Left ventricle myocardium inferior (tissue), 1 donor: ENCODE measurements around the gene NEFH. TPM values are rescaled to one million over a fixed set of nuclear protein-coding genes. Genes with fewer than 3 reads are reported as not detected.

Experiments used
- DNase-seq: peaks from one replicate; pipeline ENCODE4 v3.0.0-alpha.2; 2020
- H3K27ac ChIP-seq: fragments of 200-600 bp; replicated peaks from 2 replicates; pipeline ENCODE4 v1.8.0; 2021
- H3K27me3 ChIP-seq: fragments of 200-600 bp; 2 replicates; pipeline ENCODE4 v1.8.0; 2021; ENCODE audit warnings: low read depth
- H3K36me3 ChIP-seq: fragments of 200-600 bp; 2 replicates; pipeline ENCODE4 v1.8.0; 2021
- H3K4me1 ChIP-seq: fragments of 200-600 bp; 2 replicates; pipeline ENCODE4 v1.8.0; 2021
- H3K4me3 ChIP-seq: fragments of 200-600 bp; 2 replicates; pipeline ENCODE4 v1.8.0; 2021; ENCODE audit warnings: mild to moderate bottlenecking, moderate library complexity
- H3K9me3 ChIP-seq: fragments of 200-600 bp; replicated peaks from 2 replicates; pipeline ENCODE4 v1.8.0; 2021
- intact Hi-C: fragments of 100-400 bp; cut with micrococcal nuclease; formaldehyde crosslinking; loops from one replicate; pipeline ENCODE4 v1.11.0; 2022
- long read RNA-seq: library from polyadenylated mRNA; unstranded; transcript quantifications from one replicate; pipeline ENCODE4 v2.0.0, GENCODE V29; 2021
- total RNA-seq: library from RNA; stranded (reverse); fragmentation: NEBNext Ultra II Directional; extraction: Animal tissue kit (Norgen Biotek cat#: 25700); gene quantifications from one replicate; pipeline ENCODE4 v1.2.1, GENCODE V29; 2021
- TF ChIP-seq, protein P1 (sequence below): fragments of 200-600 bp; IDR thresholded peaks from 2 replicates; pipeline ENCODE4 v1.8.0; 2021; ENCODE audit warnings: antibody characterized with exemption, mild to moderate bottlenecking, borderline replicate concordance
- donor health status: DM: no; HTN: yes; CAD: no; lungs with severe emphysema.

Gene NEFH, protein sequence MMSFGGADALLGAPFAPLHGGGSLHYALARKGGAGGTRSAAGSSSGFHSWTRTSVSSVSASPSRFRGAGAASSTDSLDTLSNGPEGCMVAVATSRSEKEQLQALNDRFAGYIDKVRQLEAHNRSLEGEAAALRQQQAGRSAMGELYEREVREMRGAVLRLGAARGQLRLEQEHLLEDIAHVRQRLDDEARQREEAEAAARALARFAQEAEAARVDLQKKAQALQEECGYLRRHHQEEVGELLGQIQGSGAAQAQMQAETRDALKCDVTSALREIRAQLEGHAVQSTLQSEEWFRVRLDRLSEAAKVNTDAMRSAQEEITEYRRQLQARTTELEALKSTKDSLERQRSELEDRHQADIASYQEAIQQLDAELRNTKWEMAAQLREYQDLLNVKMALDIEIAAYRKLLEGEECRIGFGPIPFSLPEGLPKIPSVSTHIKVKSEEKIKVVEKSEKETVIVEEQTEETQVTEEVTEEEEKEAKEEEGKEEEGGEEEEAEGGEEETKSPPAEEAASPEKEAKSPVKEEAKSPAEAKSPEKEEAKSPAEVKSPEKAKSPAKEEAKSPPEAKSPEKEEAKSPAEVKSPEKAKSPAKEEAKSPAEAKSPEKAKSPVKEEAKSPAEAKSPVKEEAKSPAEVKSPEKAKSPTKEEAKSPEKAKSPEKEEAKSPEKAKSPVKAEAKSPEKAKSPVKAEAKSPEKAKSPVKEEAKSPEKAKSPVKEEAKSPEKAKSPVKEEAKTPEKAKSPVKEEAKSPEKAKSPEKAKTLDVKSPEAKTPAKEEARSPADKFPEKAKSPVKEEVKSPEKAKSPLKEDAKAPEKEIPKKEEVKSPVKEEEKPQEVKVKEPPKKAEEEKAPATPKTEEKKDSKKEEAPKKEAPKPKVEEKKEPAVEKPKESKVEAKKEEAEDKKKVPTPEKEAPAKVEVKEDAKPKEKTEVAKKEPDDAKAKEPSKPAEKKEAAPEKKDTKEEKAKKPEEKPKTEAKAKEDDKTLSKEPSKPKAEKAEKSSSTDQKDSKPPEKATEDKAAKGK
- total RNA-seq: 0.16 TPM
- long read RNA-seq: 0 reads

DNA sequence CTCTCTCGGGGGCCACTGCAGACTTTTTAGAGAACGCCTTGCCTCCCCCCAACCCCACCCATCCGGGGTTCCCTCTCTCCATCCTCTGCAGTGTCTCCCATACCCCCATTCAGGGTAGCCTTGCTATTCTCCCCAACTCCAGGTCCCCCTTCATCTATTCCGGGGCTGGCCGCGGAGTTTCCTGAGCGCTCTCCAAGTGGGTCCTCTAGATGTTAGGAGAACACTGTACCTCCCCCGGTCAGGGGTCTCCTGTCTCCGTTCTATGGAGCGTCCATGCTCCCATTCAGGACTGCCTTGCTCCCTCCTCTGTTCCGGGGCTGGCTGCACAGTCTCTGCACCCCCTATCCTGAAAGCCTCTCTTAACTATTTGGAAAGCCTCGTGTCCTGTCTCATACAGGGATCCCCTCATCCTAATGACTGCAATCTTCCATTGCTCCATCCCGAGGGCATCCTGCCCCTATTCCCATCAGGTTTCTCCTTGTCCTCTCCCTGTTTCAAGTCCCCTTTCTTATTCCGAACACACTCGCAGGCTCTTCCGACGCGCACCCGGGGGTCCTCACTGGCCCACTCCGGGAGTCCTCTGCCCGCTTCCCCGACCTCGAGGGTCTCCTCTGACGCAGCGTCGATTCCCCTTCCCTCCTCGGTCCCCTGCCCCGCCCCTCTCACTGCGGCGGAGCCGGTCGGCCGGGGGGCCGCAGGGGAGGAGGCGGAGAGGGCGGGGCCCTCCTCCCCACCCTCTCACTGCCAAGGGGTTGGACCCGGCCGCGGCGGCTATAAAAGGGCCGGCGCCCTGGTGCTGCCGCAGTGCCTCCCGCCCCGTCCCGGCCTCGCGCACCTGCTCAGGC lies at the start of gene NEFH:
TSS of gene NEFH (plus strand) at position 802 of the 845 bp plus-strand sequence. CDS start 45 bp downstream, outside the sequence.
- H3K4me3 ChIP-seq: peak within 1 kb of the TSS; percentile 48
- H3K36me3 ChIP-seq: no peaks in the 10 kb centered on the region
- TF ChIP-seq, protein P1, sequence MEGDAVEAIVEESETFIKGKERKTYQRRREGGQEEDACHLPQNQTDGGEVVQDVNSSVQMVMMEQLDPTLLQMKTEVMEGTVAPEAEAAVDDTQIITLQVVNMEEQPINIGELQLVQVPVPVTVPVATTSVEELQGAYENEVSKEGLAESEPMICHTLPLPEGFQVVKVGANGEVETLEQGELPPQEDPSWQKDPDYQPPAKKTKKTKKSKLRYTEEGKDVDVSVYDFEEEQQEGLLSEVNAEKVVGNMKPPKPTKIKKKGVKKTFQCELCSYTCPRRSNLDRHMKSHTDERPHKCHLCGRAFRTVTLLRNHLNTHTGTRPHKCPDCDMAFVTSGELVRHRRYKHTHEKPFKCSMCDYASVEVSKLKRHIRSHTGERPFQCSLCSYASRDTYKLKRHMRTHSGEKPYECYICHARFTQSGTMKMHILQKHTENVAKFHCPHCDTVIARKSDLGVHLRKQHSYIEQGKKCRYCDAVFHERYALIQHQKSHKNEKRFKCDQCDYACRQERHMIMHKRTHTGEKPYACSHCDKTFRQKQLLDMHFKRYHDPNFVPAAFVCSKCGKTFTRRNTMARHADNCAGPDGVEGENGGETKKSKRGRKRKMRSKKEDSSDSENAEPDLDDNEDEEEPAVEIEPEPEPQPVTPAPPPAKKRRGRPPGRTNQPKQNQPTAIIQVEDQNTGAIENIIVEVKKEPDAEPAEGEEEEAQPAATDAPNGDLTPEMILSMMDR: no peak
- no peaks in the 10 kb centered on the region for H3K9me3 ChIP-seq
- intact Hi-C loops: no loop called here
- H3K27me3 ChIP-seq: peaks cover 89% of the 10 kb centered on the region
- H3K27ac ChIP-seq: no peak within 1 kb of the TSS
- peaks cover 19% of the 10 kb centered on the region for H3K4me1 ChIP-seq
- DNase-seq: no peak

DNA sequence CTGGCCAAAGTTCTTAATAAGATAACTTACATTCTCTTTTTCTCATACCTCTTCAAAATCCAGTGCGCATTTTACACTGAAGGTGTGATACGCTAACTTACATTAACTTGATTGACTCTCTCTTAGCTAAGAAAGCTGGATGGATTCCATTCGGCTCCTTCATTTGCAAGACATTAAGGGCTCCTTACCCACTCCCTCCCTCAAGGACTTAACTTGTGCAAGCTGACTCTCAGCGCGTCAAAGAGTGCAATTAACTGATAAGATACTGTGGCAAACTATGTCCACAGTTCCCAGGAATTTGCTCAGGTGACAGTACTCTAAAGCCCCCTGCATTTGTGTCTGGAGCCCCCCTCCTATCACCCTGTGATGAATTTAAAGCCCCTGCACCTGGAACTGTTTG lies 48.0 kb upstream of the NEFH start:
- no peak for DNase-seq
- intact Hi-C loops: no loop called here
- Histone ChIP-seq H3K27ac (no peak overlapping the region), H3K4me1 (no peaks in the 10 kb centered on the region), H3K27me3 (peaks cover 52% of the 10 kb centered on the region), H3K4me3 (no peak overlapping the region), H3K9me3 (no peaks in the 10 kb centered on the region), H3K36me3 (no peaks in the 10 kb centered on the region)
- TF ChIP-seq, protein P1: no peak

DNA sequence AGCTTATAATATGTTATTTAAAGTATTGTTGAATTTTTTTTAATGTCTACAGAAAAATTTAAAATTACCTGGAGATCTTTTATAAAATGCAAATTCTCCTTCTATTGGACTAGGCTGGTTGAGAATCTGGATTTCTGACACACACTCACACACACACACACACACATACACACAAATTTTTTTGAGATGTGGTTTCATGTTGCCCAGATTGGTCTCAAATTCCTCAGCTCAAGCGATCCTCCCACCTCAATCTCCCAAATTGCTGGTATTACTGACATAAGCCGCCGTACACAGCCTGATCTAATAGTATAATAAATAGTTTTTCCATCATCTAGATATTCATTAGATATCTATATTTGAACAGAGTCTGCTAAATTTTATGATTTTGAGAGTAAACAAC lies 46.2 kb upstream of the NEFH start:
- TF ChIP-seq, protein P1: no peak
- no peak for DNase-seq
- Histone ChIP-seq H3K4me1 (no peaks in the 10 kb centered on the region), H3K27ac (no peak overlapping the region), H3K9me3 (no peaks in the 10 kb centered on the region), H3K4me3 (no peak overlapping the region), H3K27me3 (peaks cover 52% of the 10 kb centered on the region), H3K36me3 (no peaks in the 10 kb centered on the region)
- intact Hi-C loops: no loop called here

DNA sequence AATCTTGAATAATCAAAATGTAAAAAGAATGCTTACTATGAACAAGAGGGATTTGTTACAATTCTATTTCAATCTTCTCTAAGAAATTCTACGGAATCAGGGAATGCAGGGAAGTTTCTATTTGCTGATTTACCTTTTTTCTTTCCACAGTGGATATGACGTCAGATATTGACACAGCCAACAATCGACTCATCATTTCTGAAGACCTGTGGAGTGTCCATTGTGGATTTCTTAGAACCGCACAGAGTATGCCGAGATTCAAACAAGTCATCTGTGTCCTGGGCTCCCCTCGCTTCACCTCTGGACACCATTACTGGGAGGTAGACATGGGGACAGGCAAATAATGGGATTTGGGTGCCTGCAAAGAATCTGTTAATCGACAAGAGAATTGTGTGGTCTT lies 45.7 kb upstream of the NEFH start:
- intact Hi-C loops: no loop called here
- DNase-seq: no peak
- no peak overlapping the region for H3K4me3 ChIP-seq
- TF ChIP-seq, protein P1: no peak
- H3K27ac ChIP-seq: no peak overlapping the region
- no peaks in the 10 kb centered on the region for H3K4me1 ChIP-seq
- H3K36me3 ChIP-seq: no peaks in the 10 kb centered on the region
- H3K9me3 ChIP-seq: no peaks in the 10 kb centered on the region
- peaks cover 52% of the 10 kb centered on the region for H3K27me3 ChIP-seq
